GM19395 (cell line): ENCODE results near the gene SPTBN2.

Experiments used
- ATAC-seq: cut with Tn5 transposase; IDR thresholded peaks from one replicate; pipeline ENCODE4 v1.9.1; 2021; ENCODE audit warnings: mild to moderate bottlenecking, moderate library complexity; ENCODE audit not compliant: unreplicated experiment

The SPTBN2 gene

GRCh38 chr11:66686801-66687750 is 41.9 kb downstream of the SPTBN2 start:
- no peak for ATAC-seq

- no peak for ATAC-seq
These were observed 42.8 kb downstream of the SPTBN2 start for GRCh38 chr11:66686100-66686785.

GRCh38 chr11:66685276-66686099 is 43.5 kb downstream of the SPTBN2 start:
- no peak for ATAC-seq

- no peak for ATAC-seq
These were observed 44.4 kb downstream of the SPTBN2 start for GRCh38 chr11:66684635-66685034.

GRCh38 chr11:66683877-66684276 is 45.1 kb downstream of the SPTBN2 start:
- ATAC-seq: no peak

GRCh38 chr11:66680966-66681645 is 47.9 kb downstream of the SPTBN2 start:
- no peak for ATAC-seq

- ATAC-seq: peak; percentile 80
These were observed 51.2 kb downstream of the SPTBN2 start, which contains the start of gene RBM4B for GRCh38 chr11:66677599-66678375. TSS of gene RBM4B (minus strand) at chr11:66677887. CDS start at chr11:66677079, 808 bp downstream.

GRCh38 chr11:66676931-66677598 is 52.0 kb downstream of the SPTBN2 start:
- ATAC-seq: no peak

GRCh38 chr11:66676282-66676919 is 52.6 kb downstream of the SPTBN2 start:
- ATAC-seq: no peak

- ATAC-seq: no peak
These were observed 53.9 kb downstream of the SPTBN2 start for GRCh38 chr11:66674964-66675602.

GRCh38 chr11:66670816-66671215 is 58.2 kb downstream of the SPTBN2 start:
- ATAC-seq: no peak

- no peak for ATAC-seq
These were observed 63.6 kb downstream of the SPTBN2 start for GRCh38 chr11:66665369-66665768.

GRCh38 chr11:66663741-66664296 is 65.2 kb downstream of the SPTBN2 start:
- no peak for ATAC-seq

- ATAC-seq: no peak
These were observed 69.3 kb downstream of the SPTBN2 start for GRCh38 chr11:66659763-66660162.

GRCh38 chr11:66653123-66653522 is 75.9 kb downstream of the SPTBN2 start:
- no peak for ATAC-seq

GRCh38 chr11:66652651-66653050 is 76.4 kb downstream of the SPTBN2 start:
- no peak for ATAC-seq

GRCh38 chr11:66651016-66651415 is 78.0 kb downstream of the SPTBN2 start:
- ATAC-seq: no peak

GRCh38 chr11:66649903-66650302 is 79.1 kb downstream of the SPTBN2 start:
- ATAC-seq: no peak
